LNCaP clone FGC (cell line): ENCODE measurements around the gene IQUB.

Experiments
- DNase-seq: peaks from one replicate; pipeline ENCODE4 v3.0.0-alpha.2; 2011; ENCODE audit warnings: low read depth
- H3K4me3 ChIP-seq: 2 replicates; pipeline ENCODE4 v1.5.1; 2011; ENCODE audit warnings: mild to moderate bottlenecking, low read depth, low read length, control low read depth
- CTCF ChIP-seq: IDR thresholded peaks from 2 replicates; pipeline ENCODE4 v1.5.1; 2012; ENCODE audit warnings: mild to moderate bottlenecking; ENCODE audit not compliant: control insufficient read depth, insufficient read depth; ENCODE audit errors: extremely low read depth

The IQUB gene

GRCh38 chr7:123548406-123548805 is 14.0 kb upstream of the IQUB start:
- no peak for DNase-seq
- TF ChIP-seq CTCF, result no peak
- H3K4me3 ChIP-seq, result no peak overlapping the region

- no peak for TF ChIP-seq CTCF
- no peak for DNase-seq
- H3K4me3 ChIP-seq, result no peak overlapping the region
These were observed 5.5 kb upstream of the IQUB start for GRCh38 chr7:123539871-123540270.

- no peak for TF ChIP-seq CTCF
- no peak overlapping the region for H3K4me3 ChIP-seq
- no peak for DNase-seq
These were observed 4.5 kb upstream of the IQUB start for GRCh38 chr7:123538897-123539296.

GRCh38 chr7:123538189-123538714 is 3.9 kb upstream of the IQUB start:
- TF ChIP-seq CTCF, result no peak
- H3K4me3 ChIP-seq, result no peak overlapping the region
- DNase-seq, result no peak

- no peak for DNase-seq
- no peak overlapping the region for H3K4me3 ChIP-seq
- peak; percentile 42 for TF ChIP-seq CTCF
These were observed 2.7 kb upstream of the IQUB start for GRCh38 chr7:123537026-123537642.

- TF ChIP-seq CTCF, result no peak
- DNase-seq, result no peak
- peak overlapping the region; percentile 44 for H3K4me3 ChIP-seq
These were observed 1.1 kb upstream of the IQUB start for GRCh38 chr7:123535517-123535916.

GRCh38 chr7:123533929-123534382 is 439 bp downstream of the IQUB start:
- TF ChIP-seq CTCF, result no peak
- DNase-seq, result no peak
- peak overlapping the region; percentile 73 for H3K4me3 ChIP-seq
